AG04449 (cell line): ENCODE results near the gene IQGAP2.

Source experiments
- CTCF ChIA-PET: fragments of 350-600 bp; formaldehyde crosslinking; extraction: SDS; loops from one replicate; lab custom pipeline; 2021; ENCODE audit warnings: antibody characterized with exemption; lab: Yijun Ruan, JAX
- POLR2A ChIA-PET: fragments of 400-600, 350-600 bp; formaldehyde crosslinking; extraction: SDS; loops from one replicate; lab custom pipeline; 2020; ENCODE audit warnings: antibody characterized with exemption, inconsistent platforms; lab: Yijun Ruan, JAX
- DNase-seq: peaks from one replicate; pipeline ENCODE4 v3.0.0-alpha.2; 2010; ENCODE audit warnings: low read depth, low spot score
- H3K4me3 ChIP-seq: 2 replicates; pipeline ENCODE4 v1.5.1; 2011; ENCODE audit warnings: low read depth, mild to moderate bottlenecking, control low read depth, low read length
- TF ChIP-seq, protein P1 (sequence below): IDR thresholded peaks from one replicate; pipeline ENCODE4 v1.5.1; 2011; ENCODE audit warnings: mild to moderate bottlenecking, moderate library complexity, low read length, control low read depth, inconsistent platforms; ENCODE audit not compliant: insufficient read depth; ENCODE audit errors: missing control alignments

The IQGAP2 gene

DNA sequence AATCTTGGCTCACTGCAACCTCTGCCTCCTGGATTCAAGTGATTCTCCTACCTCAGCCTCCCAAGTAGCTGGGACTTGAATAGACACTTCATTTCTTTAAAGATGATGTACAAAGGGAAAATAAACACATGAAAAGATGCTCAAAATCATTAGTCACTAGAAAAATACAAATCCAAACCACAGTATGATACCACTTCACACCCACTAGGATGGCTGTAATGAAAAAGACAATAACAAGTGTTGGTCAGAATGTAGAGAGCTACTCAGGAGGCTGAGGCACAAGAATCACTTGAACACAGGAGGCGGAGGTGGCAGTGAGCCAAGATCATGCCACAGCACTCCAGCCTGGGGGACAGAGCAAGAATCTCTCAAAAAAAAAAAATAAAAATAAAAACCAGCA lies 207.1 kb downstream of the IQGAP2 start:
- ChIA-PET POLR2A (no interaction called here), CTCF (interaction anchor here (0.8 to 16.3 kb wide), 6 partner anchors 8 to 209 kb away, joined by 3 to 363 read pairs (median 10); partner anchors contain the start of gene F2RL1)
- TF ChIP-seq, protein P1, sequence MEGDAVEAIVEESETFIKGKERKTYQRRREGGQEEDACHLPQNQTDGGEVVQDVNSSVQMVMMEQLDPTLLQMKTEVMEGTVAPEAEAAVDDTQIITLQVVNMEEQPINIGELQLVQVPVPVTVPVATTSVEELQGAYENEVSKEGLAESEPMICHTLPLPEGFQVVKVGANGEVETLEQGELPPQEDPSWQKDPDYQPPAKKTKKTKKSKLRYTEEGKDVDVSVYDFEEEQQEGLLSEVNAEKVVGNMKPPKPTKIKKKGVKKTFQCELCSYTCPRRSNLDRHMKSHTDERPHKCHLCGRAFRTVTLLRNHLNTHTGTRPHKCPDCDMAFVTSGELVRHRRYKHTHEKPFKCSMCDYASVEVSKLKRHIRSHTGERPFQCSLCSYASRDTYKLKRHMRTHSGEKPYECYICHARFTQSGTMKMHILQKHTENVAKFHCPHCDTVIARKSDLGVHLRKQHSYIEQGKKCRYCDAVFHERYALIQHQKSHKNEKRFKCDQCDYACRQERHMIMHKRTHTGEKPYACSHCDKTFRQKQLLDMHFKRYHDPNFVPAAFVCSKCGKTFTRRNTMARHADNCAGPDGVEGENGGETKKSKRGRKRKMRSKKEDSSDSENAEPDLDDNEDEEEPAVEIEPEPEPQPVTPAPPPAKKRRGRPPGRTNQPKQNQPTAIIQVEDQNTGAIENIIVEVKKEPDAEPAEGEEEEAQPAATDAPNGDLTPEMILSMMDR = no peak
- no peak overlapping the region for H3K4me3 ChIP-seq
- no peak for DNase-seq

DNA sequence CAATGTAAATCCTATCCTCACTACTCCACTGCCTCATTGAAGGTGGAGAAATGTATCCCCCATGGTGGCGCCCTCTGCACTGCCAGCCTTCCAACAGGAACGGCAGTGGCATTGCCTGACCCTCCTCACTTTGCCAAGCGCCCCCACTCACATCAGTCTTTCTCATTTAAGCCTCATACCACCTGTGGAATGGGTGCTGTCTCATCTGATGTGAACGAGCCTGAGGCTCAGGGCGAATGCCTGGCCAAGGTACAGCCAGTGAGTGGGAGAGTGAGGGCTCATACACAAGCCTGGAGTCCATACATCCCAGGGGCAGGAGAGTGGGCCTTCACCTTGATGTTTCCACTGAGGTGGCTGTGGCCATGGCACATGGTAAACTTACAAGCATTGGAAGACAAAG lies 209.9 kb downstream of the IQGAP2 start:
- no peak overlapping the region for H3K4me3 ChIP-seq
- ChIA-PET POLR2A (no interaction called here), CTCF (interaction anchor here (1.1 to 16.3 kb wide), 7 partner anchors 12 to 162 kb away, joined by 3 to 363 read pairs (median 12); no protein-coding TSS in a partner anchor)
- no peak for DNase-seq
- TF ChIP-seq, protein P1 = no peak

DNA sequence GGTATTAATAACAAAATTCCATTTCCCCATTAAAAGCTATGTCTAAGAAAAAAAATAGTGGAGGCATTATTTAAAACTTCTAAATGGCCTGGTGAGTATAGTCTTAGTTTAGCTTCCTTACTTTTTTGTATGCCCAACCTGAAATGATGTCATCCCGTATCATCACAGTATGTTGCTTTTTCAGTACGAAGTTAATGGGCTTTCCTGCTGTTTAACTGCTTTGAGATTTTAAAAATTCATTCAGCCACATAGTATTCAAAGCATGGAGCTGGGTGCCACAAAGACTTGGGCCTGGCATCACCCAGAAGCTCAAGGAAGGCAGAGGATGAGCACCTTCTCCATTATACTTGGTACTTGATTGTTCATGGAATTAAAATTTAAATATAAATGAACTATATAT lies 212.7 kb downstream of the IQGAP2 start:
- no peak overlapping the region for H3K4me3 ChIP-seq
- ChIA-PET CTCF (interaction anchor here (0.9 to 6.4 kb wide), 4 partner anchors 9 to 159 kb away, joined by 4 to 47 read pairs (median 11); no protein-coding TSS in a partner anchor), POLR2A (interaction anchor here (1.0 kb wide), 1 partner anchor 9 kb away, joined by 3 read pairs; no protein-coding TSS in a partner anchor)
- TF ChIP-seq, protein P1 = no peak
- DNase-seq = no peak

DNA sequence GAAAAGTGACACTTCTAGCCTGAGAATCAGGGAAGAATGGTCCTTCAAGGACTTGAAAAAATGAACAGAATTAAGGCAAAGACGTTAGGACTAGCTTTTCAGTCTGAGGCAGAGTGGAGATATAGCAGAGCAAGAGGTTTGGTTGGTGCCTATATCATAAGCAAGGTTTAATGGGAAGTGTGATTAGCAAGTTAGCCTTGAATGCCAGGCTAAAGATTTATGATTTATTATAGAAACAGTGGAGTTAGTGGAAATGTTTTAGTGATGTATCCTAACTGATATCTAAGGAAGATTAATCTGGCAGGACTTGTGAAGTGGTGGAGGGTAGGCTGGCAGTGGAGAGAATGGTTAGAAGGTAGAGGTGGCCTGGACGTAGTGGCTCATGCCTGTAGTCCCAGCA lies 213.1 kb downstream of the IQGAP2 start:
- no peak overlapping the region for H3K4me3 ChIP-seq
- ChIA-PET CTCF (interaction anchor here (1.6 to 6.4 kb wide), 3 partner anchors 10 to 25 kb away, joined by 10 to 47 read pairs (median 13); no protein-coding TSS in a partner anchor), POLR2A (interaction anchor here (1.0 kb wide), 1 partner anchor 9 kb away, joined by 3 read pairs; no protein-coding TSS in a partner anchor)
- no peak for DNase-seq
- TF ChIP-seq, protein P1 = no peak

DNA sequence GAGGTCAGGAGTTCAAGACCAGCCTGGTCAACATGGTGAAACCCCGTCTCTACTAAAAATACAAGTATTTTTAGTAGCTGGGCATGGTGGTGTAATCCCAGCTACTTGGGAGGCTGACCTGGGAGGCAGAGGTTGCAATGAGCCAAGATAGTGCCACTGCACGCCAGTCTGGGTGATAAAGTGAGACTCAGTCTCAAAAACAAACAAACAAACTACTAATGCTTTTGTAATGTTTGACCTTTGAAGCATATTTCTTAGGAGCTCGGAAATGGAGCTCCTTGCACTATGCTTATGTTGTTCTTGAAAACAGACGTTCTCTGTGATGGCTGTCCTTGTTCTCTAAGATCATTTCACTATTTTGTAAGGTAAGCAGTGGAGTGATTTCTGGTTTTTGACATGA lies 214.1 kb downstream of the IQGAP2 start:
- TF ChIP-seq, protein P1 = no peak
- ChIA-PET CTCF (interaction anchor here (1.4 to 6.4 kb wide), 6 partner anchors 9 to 158 kb away, joined by 3 to 47 read pairs (median 9); no protein-coding TSS in a partner anchor), POLR2A (no interaction called here)
- DNase-seq = no peak
- no peak overlapping the region for H3K4me3 ChIP-seq

DNA sequence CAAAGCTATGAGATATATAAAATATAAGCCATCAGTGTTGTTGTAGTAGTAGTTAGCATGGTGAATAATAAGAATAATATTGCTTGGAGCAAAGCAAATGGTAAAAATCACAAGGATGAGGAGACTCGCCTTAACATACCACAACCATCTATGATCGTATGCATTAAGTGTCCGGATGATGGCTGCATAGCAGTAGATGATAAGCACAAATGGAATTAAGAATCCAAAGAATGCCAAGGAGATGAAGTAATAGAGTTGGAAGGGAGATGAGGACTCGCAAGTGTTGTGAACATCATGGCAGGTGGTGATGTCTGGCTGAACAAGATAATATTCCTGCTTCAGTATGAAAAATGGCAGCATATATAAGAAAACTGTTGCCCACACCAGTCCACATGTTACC lies 214.6 kb downstream of the IQGAP2 start:
- ChIA-PET CTCF (interaction anchor here (1.4 to 6.4 kb wide), 6 partner anchors 9 to 157 kb away, joined by 3 to 47 read pairs (median 9); no protein-coding TSS in a partner anchor), POLR2A (no interaction called here)
- TF ChIP-seq, protein P1 = no peak
- H3K4me3 ChIP-seq = no peak overlapping the region
- DNase-seq = peak; percentile 92
